Measurements from ENCODE around the gene WDFY4.

Gene WDFY4

DNA sequence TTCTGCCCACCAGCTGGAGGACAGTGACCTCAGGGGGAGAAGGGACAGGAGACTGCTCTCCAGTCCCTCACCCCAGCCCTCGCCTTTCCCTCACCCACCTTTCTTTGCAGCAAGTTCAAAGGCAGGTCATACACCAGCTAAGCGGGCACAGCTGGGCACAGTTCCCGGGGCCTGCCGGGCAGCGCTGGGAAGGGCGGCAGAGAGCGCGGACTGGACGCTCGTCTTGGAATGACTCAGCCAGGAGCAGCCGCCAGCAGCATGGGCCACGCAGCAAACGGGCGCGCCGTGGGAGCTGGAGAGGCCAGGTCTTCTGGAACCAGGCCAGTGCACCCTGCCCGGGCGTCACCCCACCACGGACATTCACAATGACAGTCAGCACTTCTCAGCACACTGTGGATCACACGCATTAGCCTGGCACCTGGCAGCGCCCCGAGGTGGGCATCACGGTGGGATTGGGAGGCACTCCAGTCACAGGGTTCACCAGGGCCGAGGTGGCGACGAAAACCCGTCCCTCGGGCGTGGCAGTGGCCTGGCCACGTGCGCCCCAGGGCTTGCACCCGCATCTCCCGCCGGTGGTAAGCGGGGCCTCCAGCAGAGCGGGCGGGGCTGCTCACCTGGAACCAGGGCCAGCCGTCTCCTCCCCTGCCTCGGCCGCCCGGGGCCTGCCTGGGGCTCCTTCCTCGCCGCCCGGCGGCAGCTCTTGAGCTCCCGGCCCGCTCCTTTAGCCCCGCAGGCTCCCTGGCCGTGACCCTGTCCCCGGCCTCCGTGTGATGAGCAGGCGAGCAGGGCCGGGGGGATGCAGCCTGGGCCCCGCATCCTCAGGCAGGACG, 29.0 kb upstream of the WDFY4 start:
- no peak for FAIRE-seq

DNA sequence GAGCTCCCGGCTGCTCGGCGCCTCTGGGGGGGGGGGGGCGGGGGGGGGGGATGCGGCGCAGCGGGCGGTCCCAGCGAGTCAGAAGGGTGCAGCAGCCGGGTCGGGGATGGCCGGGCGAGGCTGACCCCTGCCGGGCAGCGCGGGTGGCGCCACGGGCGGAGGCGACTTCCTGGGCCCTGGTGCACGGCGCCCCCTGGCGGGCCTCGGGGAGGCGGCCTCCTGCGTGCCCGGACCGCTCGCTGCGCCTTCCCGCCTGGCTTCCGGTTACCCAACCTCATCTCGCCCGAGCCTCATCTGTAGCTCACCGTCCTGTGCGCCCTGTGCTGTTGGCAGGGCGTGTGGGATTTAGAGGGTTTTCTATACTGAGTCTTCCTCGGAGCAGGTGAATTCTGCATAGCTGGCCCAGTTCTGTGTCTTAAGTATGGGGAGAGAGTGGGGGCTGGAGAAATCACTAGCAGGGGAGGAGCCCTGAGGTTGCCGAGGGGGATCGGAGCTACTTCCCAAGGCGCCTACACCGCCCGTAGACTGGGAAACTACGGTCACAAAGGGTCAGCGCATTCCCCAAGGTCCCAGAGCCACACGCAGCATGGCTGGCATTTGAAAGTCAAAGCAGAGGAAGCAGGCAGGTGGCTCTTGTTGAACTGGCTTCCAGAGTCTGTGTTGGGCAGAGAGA, 28.3 kb upstream of the WDFY4 start:
- FAIRE-seq, result no peak

DNA sequence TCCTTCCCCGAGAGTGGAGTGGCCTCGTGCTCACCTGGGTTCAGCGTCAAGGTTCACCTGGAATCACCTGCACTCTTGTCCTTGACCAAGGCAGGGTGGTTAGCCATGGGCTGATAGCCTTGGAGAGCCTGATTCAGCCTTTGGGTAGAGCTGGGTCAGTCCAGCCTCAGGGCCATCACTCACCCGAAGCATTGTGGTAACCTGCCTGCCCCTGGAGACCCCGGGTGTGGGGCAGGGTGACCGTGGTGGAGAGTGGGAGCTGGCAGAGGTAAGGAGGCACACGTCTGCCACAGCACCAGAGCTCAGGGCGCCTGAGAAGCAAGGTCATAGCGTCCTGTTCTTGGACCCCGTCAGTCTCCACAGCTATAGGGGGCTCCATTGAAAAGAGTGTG, 27.8 kb upstream of the WDFY4 start:
- no peak for FAIRE-seq

DNA sequence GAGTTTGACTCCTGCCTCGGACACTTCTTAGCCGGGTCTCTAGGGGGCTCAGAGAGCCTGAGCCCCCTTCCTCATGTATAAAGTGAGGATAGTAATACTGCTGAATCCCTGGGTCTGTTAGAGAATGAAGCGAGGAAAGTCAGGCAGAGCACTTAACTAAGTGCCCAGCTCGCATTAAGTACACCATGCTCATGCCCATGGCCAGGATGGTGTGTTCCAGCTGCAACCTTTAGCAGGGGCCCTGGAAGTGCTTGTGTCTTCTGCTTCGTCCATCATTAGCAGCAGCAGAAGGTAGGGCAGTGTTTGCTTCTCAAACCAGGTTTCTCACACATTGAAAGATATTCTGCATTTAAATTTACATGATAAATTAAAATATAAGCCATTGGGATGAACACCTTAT, 27.3 kb upstream of the WDFY4 start:
- FAIRE-seq, result no peak

DNA sequence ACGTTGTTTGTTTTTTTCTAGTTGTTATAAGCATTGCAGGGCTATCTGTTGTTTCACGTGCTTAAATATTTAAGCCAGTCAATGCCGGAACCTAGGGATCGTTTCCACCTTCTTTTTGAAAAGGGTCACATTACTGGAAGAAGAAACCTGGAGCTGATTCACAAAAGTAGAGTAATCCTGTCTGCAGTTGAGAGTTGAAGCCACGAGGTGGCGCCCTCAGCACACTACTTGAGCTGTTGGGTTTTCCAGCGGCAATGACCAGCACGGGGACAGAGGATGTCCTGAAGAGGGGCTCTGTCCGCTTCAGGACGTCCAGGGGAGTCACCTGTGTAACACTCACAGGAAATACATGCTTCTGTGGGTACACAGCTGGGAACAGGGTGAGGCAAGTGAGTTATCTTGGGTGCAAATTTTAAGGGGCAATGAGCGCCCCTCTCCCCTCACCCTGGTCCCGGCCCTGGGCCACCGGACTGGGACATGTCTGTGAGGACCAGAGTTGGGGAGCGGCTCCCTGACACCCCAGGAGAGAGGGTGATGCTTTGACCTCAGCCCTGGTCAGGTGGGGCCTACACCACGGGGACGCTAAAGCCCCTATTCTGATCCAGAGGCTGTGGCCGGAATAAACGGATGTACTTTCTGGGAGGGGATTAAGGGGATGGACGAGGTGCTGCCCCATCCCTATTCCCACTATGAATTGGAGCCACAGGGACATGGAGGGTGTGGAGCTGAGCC, 26.3 kb upstream of the WDFY4 start:
- no peak for FAIRE-seq

DNA sequence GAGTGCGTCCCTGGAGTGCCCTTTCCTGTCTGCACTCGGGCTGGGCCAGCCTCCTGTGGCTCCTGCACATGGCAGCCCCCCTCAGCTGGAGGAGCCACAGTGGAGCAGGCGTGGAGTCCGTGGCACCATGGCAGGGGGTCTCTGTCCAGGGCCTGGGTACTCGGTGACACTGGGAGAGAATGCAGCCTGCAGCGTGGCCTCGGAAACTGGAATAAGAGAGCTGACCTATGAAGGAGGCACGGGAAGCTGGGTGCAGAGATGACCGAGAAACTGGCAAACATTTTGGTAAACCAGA, 25.8 kb upstream of the WDFY4 start:
- no peak for FAIRE-seq

DNA sequence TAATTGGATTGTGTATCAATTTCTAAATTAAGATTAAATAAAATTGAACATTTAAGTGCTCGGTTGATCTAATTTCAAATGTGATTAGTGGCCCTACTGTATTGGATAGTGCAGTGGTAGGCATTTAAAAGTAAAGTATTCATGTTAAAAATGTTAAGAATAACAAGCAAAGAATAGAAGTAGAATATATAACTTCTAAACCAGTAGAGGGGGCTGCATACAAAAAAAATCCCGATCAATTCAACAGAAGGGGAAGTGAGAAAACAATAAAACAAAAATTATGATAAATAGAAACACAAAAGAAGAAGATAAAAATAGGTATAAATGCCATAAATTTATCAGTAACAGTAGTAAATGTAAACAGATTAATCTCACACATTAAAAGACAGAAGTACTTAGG, 24.9 kb upstream of the WDFY4 start:
- FAIRE-seq, result peak; percentile 76

DNA sequence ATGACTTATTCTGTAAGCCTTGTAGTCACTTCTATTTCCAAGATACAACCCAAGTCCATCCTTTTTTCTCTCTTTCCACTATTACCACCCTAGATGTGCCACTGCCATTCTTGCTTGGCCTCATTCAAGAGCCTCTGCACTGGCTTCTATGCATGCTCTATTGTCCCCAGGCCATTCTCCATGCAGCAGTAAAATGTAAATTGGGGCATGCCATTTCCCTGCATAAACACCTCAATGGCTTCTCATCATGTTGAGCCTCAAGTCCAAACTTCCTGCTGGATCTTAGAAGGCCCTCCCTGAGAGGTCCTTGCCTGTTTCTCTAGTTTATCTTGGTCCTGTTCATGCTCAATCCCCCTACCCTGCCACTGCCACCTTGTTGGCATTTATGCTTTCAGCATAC, 23.2 kb upstream of the WDFY4 start:
- FAIRE-seq, result no peak

DNA sequence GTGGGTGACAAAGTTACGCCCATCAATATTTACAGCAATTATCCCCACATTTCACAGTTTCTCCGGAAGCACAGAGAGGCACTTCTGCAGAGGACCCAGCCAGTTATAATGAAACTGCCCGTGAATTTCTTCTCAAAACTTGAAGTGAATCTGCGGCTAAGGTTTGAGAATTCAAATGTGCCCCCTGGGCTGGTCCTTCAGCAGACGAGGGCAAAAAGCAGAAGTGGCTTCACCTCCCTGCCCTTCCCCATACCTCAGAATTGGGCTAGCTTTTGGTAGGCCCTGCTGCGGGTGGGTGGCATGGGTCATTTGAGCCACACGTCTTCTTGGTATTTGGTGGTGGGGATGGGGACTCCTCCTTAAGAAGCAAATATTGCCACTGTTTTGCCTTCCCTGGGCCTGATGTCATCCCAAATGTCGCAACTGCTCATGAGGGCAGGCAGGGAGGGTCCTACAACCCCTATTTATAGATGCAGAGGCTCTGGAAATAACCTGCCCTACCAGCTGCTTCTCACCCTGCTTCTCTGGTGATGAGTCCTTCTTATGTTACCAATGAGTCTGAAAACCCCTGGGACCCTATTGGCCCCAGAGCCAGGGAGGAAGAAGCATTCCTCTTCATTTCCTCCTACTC, 16.6 kb upstream of the WDFY4 start:
- FAIRE-seq, result no peak

DNA sequence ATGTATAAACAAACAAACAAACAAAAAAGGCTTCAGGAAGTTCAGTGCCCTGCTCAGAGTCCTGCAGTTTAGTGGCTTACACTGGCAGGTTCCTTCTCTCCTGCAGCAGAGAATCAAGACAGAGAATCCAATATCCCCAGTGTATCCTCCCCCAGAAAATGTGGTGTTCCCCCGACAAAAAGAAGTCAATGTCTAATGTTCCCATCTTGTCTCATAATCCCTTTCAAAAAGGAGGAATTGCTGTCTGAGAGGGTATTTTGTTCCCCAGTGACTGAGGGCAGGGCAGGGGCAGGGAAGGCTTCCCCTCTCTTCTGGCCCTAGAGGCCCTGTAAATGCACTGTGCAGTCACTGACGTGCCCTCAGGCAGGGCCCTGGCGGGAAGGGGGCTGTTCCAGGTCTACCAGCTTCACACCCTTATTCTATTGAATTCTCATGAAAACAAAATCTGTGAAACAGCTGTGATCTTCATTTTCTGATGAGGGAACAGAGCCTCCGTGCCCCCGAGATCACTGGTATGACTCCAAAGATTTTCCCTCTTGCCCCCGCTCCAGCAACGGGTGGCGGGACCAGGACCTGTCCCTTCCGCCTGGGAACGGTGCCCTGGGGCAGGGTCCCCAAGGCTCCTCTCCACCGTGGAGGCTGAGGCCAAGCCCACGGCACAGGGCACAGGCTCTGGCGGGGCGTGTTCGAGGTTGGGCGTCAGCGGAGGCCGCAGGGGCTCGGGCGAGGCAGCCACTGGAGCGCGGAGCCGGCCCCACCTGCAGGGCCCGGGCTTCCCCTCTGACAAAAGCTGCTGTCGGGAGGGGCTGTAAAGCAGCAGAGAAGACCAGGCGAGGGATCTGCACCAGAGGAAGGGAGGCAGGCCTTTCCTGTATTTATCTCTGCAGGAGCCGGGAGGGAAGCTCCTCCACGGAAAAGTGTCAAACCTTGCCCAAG, 13.4 kb upstream of the WDFY4 start:
- no peak for FAIRE-seq

DNA sequence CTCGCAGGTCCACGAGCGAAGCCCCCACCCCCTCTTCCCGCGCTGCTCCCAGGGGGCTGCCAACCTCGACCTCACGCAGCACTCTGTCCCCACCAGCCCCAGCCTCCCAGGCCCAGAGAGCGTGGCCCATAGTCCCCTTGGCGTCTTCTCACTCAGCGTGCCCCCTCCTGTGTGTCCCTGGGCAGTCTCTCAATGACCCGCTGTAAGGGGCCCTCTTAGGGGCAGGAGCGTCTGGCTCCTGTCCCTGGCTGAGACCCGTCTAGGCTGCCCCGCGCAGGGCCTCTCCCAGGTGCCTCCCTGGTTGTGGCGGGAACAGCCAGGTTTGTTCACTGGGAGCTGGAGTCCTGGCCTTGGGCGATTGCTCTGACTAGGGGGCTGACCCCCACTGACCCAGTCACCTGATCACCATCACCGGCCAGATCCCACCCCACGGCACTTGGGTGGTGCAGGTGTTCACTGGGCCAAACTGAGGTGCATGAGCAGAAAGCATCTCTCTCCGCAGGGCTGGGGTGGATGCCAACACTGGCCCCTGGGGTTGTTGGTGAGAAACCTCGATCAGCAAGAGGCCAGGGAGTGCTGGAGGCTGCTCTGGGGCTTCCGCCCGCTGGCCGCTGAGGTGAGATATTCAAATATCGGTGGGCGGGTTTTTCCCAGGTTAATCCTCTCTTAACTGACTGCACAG, 12.6 kb upstream of the WDFY4 start:
- no peak for FAIRE-seq

DNA sequence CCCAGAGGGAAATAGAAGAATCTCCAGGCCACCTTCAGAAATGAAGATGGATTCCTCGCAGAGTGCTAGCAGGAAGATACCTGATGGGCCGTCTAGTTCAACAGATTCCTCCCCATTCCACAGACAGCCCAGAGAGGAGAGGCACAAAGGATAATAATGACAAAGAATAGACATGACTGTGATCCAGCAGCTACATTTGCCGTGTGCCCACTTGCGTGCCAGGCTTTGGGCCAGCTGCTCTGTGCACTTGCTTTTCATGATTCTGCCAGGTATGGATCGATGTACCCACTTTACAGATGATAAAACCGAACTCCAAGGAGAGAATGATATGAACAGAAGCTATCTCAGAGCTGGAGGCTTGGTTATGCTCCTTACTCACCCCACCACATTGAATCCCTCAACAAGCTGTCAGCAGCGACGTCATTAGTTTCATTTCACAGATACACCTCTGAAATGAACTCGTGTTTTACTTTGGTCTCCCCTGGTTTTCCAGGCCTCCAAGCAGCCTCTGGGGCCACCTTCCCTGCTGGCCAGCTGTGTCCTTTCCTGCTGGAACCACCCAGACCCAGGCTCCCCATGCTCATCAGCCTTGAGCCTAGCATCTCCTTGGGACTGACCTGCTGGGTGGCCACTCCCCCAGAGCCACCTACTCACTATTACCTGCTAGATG, 11.9 kb upstream of the WDFY4 start:
- FAIRE-seq, result no peak

DNA sequence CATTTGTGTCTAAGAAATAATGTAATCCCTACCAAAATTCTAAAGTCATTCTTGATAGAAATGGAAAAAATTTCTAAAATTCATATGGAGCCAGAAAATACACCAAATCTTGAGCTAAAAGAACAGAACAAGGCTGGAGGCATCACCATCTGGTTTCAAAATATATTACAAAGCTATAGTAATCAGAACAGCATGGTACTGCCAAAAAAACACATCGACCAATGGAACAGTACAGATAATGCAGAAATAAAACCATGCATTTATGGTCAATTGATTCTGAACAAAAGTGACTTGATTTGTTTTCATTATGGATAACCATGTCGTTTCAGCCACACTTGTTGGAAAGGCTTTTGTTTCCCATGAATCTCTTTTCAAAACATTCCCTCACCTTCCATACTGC, 7.0 kb upstream of the WDFY4 start:
- no peak for FAIRE-seq

DNA sequence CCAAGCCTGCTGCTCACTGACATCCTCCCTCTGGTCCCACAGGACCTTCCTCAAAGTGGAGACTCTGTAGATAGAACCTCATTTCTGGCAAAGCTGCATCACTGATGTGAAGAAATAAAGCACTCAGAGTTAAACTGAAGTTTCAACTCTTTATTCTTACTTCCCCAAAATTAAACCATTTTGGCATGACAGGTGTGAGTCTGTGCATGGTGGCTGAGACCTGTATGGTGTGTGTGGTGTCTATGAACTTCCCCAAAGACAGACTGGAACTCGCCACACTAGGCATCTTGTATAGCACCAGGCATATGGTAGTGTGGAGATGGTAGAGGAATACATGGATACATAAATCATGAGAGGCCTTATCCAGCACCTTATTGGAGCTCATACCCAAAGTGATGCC, 6.6 kb upstream of the WDFY4 start:
- FAIRE-seq, result no peak

DNA sequence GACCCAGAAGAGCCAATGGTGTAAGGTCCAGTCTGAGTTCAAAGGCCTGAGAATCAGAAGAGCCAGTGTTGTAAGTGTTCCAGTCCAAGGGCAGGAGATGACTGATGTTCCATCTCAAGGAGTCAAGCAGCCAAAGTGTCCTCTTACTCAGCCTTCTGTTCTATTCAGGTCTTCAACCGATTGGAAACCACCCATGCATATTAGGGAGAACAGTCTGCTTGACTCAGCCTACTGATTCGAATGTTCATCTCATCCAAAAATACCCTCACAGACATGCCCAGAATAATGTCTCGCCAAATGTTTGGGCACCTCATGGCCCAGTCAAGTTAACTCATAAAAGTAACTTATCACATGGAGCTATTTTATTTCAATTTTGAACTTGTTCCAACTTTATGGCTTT, 2.9 kb upstream of the WDFY4 start:
- no peak for FAIRE-seq

DNA sequence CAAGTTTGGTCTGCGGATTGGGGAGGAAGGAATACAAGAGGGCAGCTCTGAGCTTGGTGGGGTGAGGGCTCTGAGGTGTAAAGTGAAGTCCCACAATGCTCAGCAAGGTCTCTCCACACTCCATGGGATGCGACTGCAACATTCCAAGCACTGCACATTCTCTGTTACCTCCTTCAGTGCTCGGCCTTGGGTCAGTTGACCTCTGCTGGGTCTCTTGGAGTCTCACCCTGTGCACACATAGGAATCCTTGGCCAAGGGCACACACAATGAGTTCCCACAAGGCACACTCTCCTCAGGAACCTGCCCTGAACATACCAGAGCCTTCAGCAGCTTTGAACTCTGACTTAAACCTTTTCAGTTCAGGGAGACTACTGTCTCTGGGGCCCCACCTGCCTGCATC, 2.4 kb upstream of the WDFY4 start:
- no peak for FAIRE-seq

DNA sequence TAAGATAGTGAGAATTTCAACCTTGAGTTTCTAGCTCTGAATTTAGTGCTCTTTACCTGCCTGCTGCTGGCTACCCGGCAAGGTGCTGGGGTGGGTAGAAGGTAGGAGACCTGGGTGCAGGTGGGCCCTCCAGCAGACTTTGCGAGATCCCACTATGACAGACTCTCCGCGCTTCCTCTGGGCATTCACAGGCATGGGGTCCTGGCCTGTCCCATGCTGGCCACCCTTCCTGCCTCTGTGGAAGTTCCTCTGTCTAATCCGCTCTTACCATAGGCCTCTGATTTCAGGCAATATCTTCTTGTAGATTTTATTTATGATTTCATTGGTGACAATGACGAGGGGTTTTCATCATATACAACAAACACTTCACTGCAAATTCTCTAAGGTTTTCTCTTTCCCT, 1.2 kb upstream of the WDFY4 start:
- no peak for FAIRE-seq

DNA sequence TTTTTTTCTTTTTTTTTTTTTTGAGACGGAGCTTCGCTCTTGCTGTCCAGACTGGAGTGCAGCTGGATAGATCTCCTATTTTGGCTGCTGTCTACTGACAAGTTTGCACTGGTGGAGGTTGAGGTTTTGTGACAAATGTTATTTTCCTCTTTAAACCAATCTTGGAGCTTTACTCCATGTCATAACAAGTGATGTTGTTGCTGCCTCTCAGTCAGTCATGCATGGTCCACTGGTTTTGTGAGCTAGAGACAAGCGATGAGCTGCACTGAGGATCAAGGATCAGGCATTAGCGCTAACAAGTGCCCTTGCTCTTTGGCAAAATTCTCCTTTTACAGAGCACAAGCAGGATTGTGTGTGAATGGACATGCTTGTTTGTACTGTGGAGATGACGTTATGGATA, 805 bp upstream of the WDFY4 start:
- no peak for FAIRE-seq

DNA sequence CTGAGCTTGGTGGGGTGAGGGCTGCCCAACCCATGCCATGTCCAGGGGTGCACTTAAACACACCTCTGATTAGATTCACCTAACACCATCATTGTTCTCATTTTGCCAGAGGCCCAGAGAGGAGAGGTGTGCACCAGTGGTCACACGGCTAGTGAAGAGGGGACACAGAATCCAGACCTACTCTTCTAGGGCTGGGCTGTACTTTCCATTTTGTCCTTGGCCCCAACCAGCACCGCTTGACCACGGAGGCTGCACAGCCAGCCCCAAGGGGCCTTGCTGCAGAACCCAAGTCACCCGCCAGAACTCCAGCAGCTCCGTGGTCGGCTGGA, 246 bp upstream of the WDFY4 start:
- no peak for FAIRE-seq

DNA sequence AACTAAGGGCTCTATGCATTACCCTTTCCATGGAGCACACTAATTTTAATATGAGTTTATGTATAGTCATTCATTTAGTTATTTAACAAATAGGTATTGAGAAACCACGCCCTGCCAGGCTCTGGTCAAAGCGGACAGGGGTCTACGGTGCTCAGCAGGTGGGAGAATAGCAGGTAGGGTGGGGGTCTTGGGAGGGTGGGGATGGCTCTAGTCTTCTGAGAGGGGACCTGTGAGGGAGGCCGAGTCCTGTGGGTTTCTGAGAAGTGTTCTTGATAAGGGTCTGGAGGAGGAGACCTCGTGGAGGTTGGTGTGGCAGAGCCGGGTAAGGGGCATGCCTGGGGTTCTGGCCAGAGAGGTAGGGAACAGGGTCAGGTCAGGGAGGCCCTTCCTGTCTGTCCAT, 1.1 kb downstream of the WDFY4 start:
- no peak for FAIRE-seq

DNA sequence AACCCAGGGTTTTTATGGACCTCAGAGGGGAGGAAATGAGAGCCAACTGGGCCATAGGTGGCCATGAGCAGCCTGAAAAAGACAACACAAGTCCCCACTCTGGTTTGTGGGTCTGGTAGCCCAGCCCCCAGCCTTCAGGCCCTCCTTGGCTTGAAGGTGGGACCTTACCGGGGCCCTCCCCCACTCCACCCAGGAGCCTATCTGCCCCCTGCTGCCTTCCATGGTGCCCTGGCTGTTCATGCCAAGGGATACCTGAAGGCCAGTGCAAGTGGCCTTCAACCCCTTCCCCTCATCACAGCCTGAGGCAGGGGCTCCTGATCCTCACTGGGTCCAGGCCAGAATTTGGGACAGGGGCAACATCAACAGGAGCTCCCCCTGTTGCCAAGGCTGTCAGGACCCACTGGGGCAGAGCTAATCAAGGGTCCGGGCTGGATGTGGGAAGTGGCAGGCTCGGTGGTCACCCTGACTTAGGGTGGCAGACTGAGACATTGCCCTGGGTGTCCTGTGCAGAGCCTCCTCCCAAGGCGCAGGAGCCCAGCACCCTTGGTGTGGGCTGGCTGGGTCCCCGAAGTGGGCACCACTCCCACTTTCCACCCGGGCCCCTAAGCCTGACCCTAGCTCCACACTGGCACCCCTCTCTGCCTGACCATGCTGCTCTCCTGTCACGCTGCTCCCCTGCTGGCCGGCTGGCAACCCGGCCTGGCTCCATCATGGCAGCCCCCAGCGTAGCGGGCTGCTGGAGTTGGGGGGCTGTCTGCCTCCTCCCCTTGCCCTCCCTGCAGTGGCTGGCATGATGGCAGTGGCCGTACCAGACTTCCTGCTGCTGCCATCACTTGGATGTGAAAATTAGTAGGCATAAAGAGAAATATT, 6.4 kb downstream of the WDFY4 start:
- no peak for FAIRE-seq
